Globus pallidus (tissue), 1 donor: ENCODE measurements around the gene ASNSD1.
A peak's percentile ranks its signal among the peaks of the same experiment; 100 is the strongest.
"Not testable (repeated sequence)": the region's sequence is repeated elsewhere in the genome, so short reads cannot be mapped to it uniquely, and the experiment has no call there.

Experiments used
- DNase-seq: peaks from one replicate; pipeline ENCODE4 v3.0.0-alpha.2; 2015; ENCODE audit warnings: low spot score

The ASNSD1 gene

DNA sequence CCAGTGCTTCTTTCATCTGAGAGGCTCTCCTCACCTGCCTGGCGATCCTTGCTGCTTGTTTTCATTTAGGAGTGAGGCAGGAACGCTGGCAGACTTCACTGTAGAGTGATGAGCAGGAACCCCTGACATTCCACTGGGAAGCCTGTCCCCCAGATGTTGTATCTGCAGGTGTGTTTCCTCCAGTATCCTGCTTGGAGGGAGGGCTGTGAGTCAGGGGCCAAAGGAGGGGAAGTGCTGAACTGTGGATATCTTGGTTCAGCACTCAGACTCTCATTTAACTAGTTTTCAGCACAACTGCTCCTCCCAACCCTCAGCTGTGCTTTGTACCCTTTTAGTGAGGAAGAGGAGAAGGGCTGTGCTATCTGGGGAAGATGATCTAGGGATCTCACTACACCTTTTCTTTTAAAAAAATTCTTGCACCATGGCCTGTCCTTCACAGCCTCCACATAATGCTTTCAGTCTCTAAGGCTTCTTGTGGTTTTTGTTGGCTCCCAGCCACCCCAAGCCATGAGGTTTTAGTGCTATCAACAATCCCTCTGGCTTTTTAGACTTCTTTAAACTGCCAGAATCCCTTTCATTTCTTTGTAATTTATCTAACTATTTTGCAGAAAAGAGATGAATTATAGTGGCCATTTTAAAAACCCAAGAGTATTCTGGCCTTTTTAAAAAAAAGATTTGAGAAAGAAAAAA, 24.4 kb downstream of the ASNSD1 start:
- no peak for DNase-seq

DNA sequence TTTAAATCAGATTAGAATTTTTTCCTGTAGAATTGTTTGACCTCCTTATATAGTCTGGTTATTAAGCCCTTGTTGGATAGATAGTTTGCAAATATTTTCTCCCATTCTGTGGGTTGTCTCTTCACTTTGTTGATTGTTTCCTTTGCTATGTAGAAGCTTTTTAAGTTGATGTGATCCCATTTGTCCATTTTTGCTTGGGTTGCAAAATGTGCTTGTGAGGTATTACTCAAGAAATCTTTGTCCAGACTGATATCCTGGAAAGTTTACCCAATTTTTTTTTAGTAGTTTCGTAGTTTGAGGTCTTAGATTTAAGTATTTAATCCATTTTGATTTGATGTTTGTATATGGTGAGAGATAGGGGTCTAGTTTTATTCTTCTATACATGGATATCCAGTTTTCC, 26.5 kb downstream of the ASNSD1 start:
- not testable (repeated sequence) for DNase-seq

DNA sequence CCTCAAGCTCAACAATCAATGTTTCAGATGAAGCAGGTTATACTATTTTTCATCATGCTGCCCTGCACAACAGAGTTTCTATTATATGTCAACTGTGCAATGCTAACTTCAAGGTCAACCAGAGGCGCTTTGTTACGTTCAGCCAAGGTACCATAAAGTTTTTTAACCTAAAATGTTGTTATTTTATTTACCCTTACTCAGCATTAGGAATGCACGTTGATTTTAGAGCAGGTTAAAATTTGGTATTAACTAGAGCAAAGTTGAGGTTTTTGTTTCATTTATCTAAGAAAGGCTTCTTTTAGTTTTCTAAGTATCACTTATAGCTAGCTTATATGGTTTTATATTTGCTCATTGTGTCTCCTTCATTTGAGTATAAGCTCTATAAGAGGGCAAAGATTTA, 35.0 kb downstream of the ASNSD1 start:
- no peak for DNase-seq

GRCh38 chr2:189698020-189698887, 37.0 kb downstream of the ASNSD1 start:
- DNase-seq: peak; percentile 52

- no peak for DNase-seq
Measured at GRCh38 chr2:189700681-189701080, 39.4 kb downstream of the ASNSD1 start.

GRCh38 chr2:189702071-189702470, 40.8 kb downstream of the ASNSD1 start:
- DNase-seq: no peak

DNA sequence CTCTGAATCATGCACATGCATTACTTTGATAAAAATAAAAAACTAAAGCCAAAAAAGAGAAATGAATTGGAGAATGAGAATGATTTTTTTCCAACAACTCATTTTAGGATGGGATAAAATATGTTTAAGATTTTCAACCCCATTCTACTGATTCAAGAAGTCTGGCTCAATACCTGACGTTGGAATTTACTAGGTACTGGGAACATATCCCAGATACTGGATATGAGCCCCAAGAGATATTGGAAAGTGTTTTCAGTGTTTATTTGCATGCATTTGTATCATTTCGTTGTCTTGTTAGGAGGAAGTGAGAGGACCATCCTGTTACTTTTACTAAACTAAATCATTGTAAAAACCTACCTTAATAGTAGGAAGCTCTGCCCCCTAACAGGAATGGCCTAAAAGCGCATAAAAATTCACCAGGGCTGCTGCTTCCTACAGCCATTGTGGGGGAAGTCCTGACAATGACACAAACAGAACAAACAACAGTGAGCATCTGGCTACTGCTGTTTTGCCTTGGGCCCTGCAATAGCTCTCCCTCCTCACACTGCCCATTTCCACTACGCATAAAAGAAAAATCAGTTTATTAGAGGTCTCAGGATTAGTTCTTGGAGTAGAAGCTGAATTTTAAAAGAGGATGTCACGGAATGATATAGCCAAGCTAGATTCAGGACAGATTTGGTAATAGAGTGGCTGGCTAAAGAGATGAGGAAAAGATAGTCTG, 48.4 kb downstream of the ASNSD1 start:
- DNase-seq: peak; percentile 35

DNA sequence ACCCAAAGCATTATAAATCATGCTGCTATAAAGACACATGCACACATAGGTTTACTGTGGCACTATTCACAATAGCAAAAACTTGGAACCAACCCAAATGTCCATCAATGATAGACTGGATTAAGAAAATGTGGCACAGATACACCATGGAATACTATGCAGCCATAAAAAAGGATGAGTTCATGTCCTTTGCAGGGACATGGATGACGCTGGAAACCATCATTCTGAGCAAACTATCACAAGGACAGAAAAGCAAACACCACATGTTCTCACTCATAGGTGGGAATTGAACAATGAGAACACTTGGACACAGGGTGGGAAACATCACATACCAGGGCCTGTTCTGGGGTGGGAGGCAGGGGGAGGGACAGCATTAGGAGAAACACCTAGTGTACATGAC, 56.3 kb downstream of the ASNSD1 start:
- DNase-seq: not testable (repeated sequence)

DNA sequence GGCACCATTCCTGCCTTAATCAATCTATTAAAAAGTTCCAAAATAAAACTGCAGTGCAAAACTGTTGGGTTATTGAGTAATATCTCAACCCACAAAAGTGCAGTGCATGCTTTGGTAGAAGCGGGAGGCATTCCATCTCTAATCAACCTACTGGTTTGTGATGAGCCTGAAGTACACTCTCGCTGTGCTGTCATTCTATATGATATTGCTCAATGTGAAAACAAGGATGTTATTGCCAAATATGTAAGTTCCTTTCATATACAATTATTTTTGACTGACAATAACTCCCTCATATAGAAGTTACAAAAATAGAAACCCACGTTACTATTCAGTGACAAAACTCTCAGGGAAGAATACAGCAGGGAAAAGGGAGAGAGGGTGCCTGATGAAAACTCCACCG, 58.3 kb downstream of the ASNSD1 start:
- no peak for DNase-seq
